Right lobe of liver (tissue), 6 donors: ENCODE data around the gene LILRA6. TPM values are rescaled to one million over a fixed set of nuclear protein-coding genes. Genes with fewer than 3 reads are reported as not detected.

Experiments
- ATAC-seq, 4 donors: fragments of 200-7000 bp; cut with Tn5 transposase; one replicate each; pipeline ENCODE4 v1.9.1; 2020; ENCODE audit warnings: mild to moderate bottlenecking in 4 of 4, moderate library complexity in 4 of 4
- DNase-seq, 3 donors: peaks; one replicate each; pipeline ENCODE4 v3.0.0-alpha.2; 2020
- H3K27ac ChIP-seq, 3 donors: fragments of 200-600 bp; one replicate each; pipeline ENCODE4 v1.8.0; 2022
- H3K27me3 ChIP-seq, 2 donors: fragments of 200-600 bp; one replicate each; pipeline ENCODE4 v1.8.0; 2022
- H3K36me3 ChIP-seq, 4 donors: fragments of 200-600 bp; sonication (generic) in 1 of 4; one replicate each; pipeline versions ENCODE4 v1.5.1 to v1.8.0; 2017 to 2022; ENCODE audit warnings: control low read depth in 1 of 4
- H3K4me1 ChIP-seq, 4 donors: fragments of 200-600 bp; sonication (generic) in 1 of 4; one replicate each; pipeline versions ENCODE4 v1.5.1 to v1.8.0; 2017 to 2022; ENCODE audit warnings: control low read depth in 1 of 4
- H3K4me3 ChIP-seq, 3 donors: fragments of 200-600 bp; one replicate each; pipeline ENCODE4 v1.8.0; 2022
- H3K9me3 ChIP-seq, 4 donors: fragments of 200-600 bp; sonication (generic) in 1 of 4; one replicate each; pipeline versions ENCODE4 v1.5.1 to v1.8.0; 2017 to 2022; ENCODE audit warnings: control low read depth in 1 of 4
- POLR2A ChIP-seq: fragments of 450-650 bp; IDR thresholded peaks from one replicate; pipeline ENCODE4 v1.6.1; 2017; ENCODE audit warnings: antibody characterized with exemption, mild to moderate bottlenecking
- WGBS: methylation state at CpG from one replicate; pipeline ENCODE4 v1.1.6; 2018; ENCODE audit warnings: low coverage, low lambda C conversion rate; ENCODE audit not compliant: insufficient coverage; ENCODE audit errors: missing lambda C conversion rate; 5-methylcytosine and 5-hydroxymethylcytosine counted together
- intact Hi-C, 2 donors: fragments of 100-400 bp; cut with DNase I; formaldehyde crosslinking; loops; one replicate each; pipeline versions ENCODE4 v1.11.2 to v1.14.1; 2022
- total RNA-seq, 6 experiments: library from RNA; depleted of rRNA in 2 of 6; stranded (reverse); fragments of >200 nt in 2 of 6; fragmentation: NEBNext Ultra II Directional in 3 of 6; extraction: Animal tissue kit (Norgen Biotek cat#: 25700) in 3 of 6; gene quantifications; one replicate each; pipeline versions ENCODE4 v1.1.0 to v1.2.4, GENCODE V29; 2016 to 2023
- TF ChIP-seq, protein P1 (sequence below), 4 donors: fragments of 200-600 bp in 3 of 4; fragments of 450-650 bp in 1 of 4; IDR thresholded peaks; one replicate each; pipeline versions ENCODE4 v1.5.1 to v1.8.0; 2016 to 2022; ENCODE audit warnings: antibody characterized with exemption in 4 of 4, mild to moderate bottlenecking in 2 of 4
- donor health status: DM: no; HTN: yes; CAD: no.
- donor health status: DM: no; HTN: no; CAD: no.
- donor health status: DM: no; HTN: no; CAD: no.
- donor health status: DM: no; HTN: yes; CAD: no.
- donor health status: DM: no; HTN: yes; CAD: no.

The LILRA6 gene
- total RNA-seq, 6 experiments from 2014 or later, result 0.61 to 4.9 (median 0.98) TPM

DNA sequence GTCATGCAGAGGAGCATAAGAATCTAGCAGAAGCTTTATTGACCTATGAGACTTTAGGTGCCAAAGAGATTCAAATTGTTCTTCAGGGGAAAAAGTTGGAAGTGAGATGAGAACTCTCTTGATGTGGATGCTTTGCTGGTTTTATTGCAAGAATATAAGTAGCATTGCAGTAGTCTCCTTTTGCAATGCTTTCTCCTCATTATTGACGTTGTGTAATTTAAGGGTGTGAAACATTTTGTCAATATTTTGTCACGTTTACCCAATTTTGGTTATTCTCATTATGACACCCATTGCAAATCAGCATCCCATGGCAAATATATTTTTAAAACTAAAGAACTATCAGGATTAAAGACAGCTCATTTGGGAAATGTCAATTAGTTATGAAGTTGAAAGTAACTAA is 26.3 kb upstream of the LILRA6 start:
- no peaks in the 10 kb centered on the region for H3K36me3 ChIP-seq
- TF ChIP-seq POLR2A, result no peak
- TF ChIP-seq, protein P1, sequence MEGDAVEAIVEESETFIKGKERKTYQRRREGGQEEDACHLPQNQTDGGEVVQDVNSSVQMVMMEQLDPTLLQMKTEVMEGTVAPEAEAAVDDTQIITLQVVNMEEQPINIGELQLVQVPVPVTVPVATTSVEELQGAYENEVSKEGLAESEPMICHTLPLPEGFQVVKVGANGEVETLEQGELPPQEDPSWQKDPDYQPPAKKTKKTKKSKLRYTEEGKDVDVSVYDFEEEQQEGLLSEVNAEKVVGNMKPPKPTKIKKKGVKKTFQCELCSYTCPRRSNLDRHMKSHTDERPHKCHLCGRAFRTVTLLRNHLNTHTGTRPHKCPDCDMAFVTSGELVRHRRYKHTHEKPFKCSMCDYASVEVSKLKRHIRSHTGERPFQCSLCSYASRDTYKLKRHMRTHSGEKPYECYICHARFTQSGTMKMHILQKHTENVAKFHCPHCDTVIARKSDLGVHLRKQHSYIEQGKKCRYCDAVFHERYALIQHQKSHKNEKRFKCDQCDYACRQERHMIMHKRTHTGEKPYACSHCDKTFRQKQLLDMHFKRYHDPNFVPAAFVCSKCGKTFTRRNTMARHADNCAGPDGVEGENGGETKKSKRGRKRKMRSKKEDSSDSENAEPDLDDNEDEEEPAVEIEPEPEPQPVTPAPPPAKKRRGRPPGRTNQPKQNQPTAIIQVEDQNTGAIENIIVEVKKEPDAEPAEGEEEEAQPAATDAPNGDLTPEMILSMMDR (IDR thresholded peaks at IDR 0.05), result no peak
- H3K9me3 ChIP-seq, result no peaks in the 10 kb centered on the region
- H3K27me3 ChIP-seq, result no peaks in the 10 kb centered on the region
- intact Hi-C loops, result no loop called here
- DNase-seq (no peak), ATAC-seq (no peak)
- H3K27ac ChIP-seq, result no peak overlapping the region
- no peak overlapping the region for H3K4me3 ChIP-seq
- WGBS, result 19% methylated on average over 2 of the region's 2 CpGs
- no peaks in the 10 kb centered on the region for H3K4me1 ChIP-seq

DNA sequence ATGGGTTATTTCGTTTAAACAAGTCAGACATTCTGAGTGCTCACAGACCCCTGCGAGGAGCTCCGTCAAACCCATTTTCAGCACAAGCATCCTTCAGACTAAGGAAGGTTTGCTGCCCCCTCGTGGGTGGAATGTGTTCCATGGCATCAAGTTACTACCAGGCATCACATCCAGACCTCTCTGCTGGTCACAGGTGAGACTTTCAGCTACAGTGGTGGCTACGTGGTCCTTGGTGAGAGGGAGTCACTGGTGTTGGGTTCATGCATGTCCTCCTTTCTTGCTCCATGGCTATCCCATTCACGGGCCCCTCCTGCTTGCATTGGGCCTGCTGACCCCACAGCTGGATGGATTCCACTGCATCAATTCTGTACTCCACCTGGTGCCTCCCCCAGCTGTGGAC is 23.5 kb upstream of the LILRA6 start:
- Histone ChIP-seq H3K27ac (no peak overlapping the region), H3K4me1 (no peaks in the 10 kb centered on the region), H3K36me3 (no peaks in the 10 kb centered on the region), H3K4me3 (no peak overlapping the region), H3K9me3 (no peaks in the 10 kb centered on the region), H3K27me3 (no peaks in the 10 kb centered on the region)
- ATAC-seq, result peak; percentile 75 to 89 (median 83)
- 7% methylated on average over 6 of the region's 6 CpGs for WGBS
- TF ChIP-seq, protein P1 (IDR thresholded peaks at IDR 0.05), result peak; percentile 55 to 86 (median 81)
- TF ChIP-seq POLR2A, result no peak
- intact Hi-C loops, result no loop called here
- peak; percentile 71 to 78 (median 76) for DNase-seq

DNA sequence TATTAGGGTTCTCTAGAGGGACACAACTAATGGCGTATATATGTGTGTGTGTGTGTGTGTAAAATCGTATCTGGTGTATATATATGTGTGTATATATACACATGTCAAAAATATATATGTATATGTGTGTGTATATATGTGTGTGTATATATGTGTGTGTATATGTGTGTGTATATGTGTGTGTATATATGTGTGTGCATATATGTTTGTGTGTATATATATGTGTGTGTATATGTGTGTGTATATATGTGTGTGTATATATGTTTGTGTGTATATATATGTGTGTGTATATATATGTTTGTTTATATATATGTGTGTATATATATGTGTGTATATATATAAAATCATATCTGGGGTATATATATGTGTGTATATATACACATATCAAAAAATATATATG is 19.9 kb upstream of the LILRA6 start:
- Histone ChIP-seq H3K4me1 (no peaks in the 10 kb centered on the region), H3K4me3 (no peak overlapping the region), H3K36me3 (no peaks in the 10 kb centered on the region), H3K27me3 (no peaks in the 10 kb centered on the region), H3K9me3 (no peaks in the 10 kb centered on the region), H3K27ac (no peak overlapping the region)
- intact Hi-C loops, result no loop called here
- no peak for DNase-seq
- no peak for ATAC-seq
- TF ChIP-seq, protein P1 (IDR thresholded peaks at IDR 0.05), result no peak
- no peak for TF ChIP-seq POLR2A
- 91% methylated on average over 2 of the region's 2 CpGs for WGBS

DNA sequence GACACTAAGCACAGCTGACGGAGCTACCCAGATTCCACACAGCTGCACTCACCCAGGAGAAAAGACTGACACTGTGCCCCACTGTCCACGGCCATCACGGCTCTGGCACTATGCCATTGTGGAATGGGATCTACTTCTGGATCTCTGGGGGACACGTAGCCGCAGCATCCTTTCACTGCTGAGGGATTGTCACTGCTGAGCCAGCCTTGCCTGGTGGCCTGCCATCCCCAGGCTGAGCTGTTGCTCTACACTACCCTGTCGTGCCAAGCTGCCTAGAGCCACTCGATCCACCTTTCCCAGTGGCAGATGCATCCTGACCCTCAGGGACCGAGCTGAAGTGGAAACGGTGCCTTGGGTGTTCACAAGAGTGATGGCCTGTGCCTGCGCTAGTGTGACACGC is 19.5 kb upstream of the LILRA6 start:
- DNase-seq (peak in 2 of 3 donors; percentile 43 to 46), ATAC-seq (no peak)
- Histone ChIP-seq H3K36me3 (no peaks in the 10 kb centered on the region), H3K4me1 (no peaks in the 10 kb centered on the region), H3K9me3 (no peaks in the 10 kb centered on the region), H3K27me3 (no peaks in the 10 kb centered on the region), H3K27ac (no peak overlapping the region), H3K4me3 (no peak overlapping the region)
- intact Hi-C loops, result no loop called here
- WGBS, result 82% methylated on average over 5 of the region's 11 CpGs
- no peak for TF ChIP-seq POLR2A
- TF ChIP-seq, protein P1 (IDR thresholded peaks at IDR 0.05), result no peak

DNA sequence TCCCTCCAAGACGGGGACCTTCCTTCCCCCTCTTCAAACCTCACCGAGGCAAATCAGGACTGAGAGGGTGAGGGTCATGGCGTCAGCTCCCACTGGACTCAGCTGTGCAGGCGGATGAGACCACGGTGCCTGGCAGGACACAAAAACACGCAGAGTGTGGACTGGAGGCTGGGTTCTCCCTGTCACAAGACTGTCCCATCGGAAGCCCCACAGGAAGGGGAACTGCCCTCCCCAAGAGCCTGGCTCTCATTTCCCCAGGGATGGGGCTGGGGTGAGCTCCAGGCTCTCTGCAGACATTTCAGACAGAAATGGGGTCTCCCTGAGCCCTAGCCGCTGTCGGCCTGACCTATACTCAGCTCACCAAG is 14.5 kb upstream of the LILRA6 start, which contains the start of gene LILRB5:
Gene LILRB5 (minus strand): TSS at position 158 of the 365 bp plus-strand sequence. CDS start 80 bp downstream, at position 78.
- TF ChIP-seq, protein P1 (IDR thresholded peaks at IDR 0.05), result no peak
- no peak for TF ChIP-seq POLR2A
- Histone ChIP-seq H3K9me3 (no peaks in the 10 kb centered on the region), H3K4me3 (peak within 1 kb of the TSS in 1 of 3 donors; percentile 26), H3K27ac (no peak within 1 kb of the TSS), H3K4me1 (no peaks in the 10 kb centered on the region), H3K27me3 (no peaks in the 10 kb centered on the region), H3K36me3 (no peaks in the 10 kb centered on the region)
- 36% methylated on average over 2 of the region's 9 CpGs for WGBS
- intact Hi-C loops, result no loop called here
- ATAC-seq, result peak; percentile 56 to 72 (median 60)
- DNase-seq, result peak in 1 of 3 donors; percentile 51
